Stomach (tissue), 4 donors: Measurements from ENCODE around the gene CD2BP2.

ENCODE experiments used
- POLR2A ChIP-seq, 4 donors: fragments of 450-650 bp; IDR thresholded peaks; one replicate each; pipeline ENCODE4 v1.6.1; 2016; ENCODE audit warnings: antibody characterized with exemption in 4 of 4, control low read depth in 2 of 4, mild to moderate bottlenecking in 1 of 4, moderate library complexity in 1 of 4
- TF ChIP-seq, protein P1 (sequence below), 7 experiments: fragments of 450-650 bp in 4 of 7; fragments of 200-600 bp in 3 of 7; sonication (generic) in 3 of 7; IDR thresholded peaks; one replicate each; pipeline ENCODE4 v1.5.1; 2016 to 2019; ENCODE audit warnings: antibody characterized with exemption in 7 of 7, control low read depth in 2 of 7, mild to moderate bottlenecking in 1 of 7

DNA sequence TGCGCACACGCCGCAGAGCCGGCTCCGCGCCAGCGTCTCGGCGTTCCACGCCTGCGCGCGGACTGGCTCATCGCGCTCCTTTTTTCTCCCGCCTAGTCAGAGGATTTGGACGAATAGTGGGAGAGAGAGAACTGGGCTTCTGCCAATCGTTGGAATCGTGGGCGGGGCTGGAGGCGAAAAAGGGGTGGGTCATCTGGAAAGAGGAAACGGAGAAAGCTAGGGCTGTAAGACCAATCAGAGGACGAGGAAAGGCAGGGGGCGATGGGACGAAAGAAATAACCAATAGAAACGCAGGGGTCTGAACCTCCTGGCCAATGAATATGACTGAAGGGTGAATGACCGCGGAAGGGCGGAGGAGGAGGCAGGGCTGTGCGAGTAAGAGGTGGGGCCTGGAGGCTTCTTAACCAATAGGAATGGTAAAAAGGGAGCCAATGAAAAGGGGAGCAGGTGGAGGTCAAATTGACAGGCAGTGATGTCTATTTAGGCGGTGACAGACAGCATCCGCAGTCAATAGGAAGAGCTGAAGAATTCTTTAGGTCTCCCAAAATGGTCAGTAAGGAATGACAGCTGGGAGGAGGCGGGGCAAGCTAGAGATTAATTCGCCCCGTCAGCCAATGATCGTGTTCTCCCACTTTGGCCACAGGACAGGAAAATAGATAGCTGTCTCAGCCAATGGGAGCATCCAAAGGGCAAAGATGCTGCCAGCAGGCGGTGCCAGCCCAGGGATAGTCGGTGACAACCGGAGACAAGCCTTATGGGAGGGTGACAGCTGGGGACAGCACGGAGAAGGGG lies 15.5 kb upstream of the CD2BP2 start, which contains the start of gene TBC1D10B:
- TF ChIP-seq, protein P1, sequence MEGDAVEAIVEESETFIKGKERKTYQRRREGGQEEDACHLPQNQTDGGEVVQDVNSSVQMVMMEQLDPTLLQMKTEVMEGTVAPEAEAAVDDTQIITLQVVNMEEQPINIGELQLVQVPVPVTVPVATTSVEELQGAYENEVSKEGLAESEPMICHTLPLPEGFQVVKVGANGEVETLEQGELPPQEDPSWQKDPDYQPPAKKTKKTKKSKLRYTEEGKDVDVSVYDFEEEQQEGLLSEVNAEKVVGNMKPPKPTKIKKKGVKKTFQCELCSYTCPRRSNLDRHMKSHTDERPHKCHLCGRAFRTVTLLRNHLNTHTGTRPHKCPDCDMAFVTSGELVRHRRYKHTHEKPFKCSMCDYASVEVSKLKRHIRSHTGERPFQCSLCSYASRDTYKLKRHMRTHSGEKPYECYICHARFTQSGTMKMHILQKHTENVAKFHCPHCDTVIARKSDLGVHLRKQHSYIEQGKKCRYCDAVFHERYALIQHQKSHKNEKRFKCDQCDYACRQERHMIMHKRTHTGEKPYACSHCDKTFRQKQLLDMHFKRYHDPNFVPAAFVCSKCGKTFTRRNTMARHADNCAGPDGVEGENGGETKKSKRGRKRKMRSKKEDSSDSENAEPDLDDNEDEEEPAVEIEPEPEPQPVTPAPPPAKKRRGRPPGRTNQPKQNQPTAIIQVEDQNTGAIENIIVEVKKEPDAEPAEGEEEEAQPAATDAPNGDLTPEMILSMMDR (IDR thresholded peaks at IDR 0.05): peak in 1 of 7 experiments; percentile 24
- no peak for TF ChIP-seq POLR2A (IDR thresholded peaks at IDR 0.05)
